NCI-H460 (cell line): ENCODE measurements around the gene DNAJC5. TPM values are rescaled to one million over a fixed set of nuclear protein-coding genes. Genes with fewer than 3 reads are reported as not detected.
"Not testable (repeated sequence)": the region's sequence is repeated elsewhere in the genome, so short reads cannot be mapped to it uniquely, and the experiment has no call there.

ENCODE experiments used
- DNase-seq: peaks from one replicate; pipeline ENCODE4 v3.0.0-alpha.2; 2016; ENCODE audit warnings: low read depth; ENCODE audit errors: extremely low read depth
- total RNA-seq: library from RNA; depleted of rRNA; stranded (reverse); fragments of >200 nt; shearing (Covaris generic); gene quantifications from 2 replicates; pipeline ENCODE4 v1.2.3, GENCODE V29; 2014

DNAJC5 gene
- total RNA-seq, 1 experiment from 2014 or later: 30.7 TPM

DNA sequence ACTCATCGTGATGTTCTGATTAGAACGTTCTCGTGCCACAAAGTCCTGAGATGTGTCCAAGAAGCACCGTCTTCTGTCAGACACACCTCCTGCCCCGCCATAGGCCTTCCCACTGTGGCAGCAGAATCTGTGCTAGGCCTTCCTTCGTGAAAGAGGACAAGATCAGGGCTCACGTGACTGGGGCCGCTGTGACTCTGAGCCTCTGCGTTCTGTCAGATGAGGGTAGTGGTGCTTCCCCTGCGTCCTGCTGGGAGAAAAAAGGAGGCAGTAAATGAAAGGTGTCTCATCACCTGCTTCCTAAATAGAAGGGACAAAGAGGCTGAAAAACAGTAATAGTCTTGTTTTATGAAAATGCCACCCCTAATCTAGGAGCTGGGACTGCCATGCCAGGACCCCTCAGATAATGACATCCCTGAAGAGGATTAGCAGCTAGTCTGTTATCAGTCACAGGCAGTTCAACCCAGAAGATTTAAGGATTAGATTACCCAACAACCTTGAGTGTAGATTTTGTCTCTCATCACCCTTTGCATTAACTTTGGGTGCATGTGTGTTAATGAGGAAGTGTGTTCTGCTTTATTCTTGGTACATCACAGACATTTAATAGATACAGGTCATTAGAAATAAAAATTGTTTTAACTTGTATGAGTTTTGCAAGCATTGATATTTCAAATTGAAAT lies 4.1 kb downstream of the DNAJC5 start:
- DNase-seq: no peak

DNA sequence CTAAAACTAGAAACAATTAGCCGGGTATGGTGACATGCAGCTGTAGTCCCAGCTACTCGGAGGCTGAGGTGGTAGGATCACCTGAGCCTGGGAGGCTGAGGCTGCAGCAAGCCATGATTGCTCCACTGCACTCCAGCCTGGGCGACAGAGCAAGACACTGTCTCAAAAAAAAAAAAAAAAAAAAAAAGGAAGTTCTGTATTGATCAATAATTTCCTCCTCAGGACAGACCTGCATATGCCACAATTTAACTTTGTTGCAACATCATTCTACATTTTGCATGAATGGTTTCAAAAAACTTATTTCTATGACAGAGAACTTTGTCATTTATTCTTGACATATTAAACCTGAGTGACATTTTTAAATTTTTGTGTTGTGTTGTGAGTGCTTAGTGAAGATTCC lies 5.5 kb downstream of the DNAJC5 start:
- DNase-seq: no peak

DNA sequence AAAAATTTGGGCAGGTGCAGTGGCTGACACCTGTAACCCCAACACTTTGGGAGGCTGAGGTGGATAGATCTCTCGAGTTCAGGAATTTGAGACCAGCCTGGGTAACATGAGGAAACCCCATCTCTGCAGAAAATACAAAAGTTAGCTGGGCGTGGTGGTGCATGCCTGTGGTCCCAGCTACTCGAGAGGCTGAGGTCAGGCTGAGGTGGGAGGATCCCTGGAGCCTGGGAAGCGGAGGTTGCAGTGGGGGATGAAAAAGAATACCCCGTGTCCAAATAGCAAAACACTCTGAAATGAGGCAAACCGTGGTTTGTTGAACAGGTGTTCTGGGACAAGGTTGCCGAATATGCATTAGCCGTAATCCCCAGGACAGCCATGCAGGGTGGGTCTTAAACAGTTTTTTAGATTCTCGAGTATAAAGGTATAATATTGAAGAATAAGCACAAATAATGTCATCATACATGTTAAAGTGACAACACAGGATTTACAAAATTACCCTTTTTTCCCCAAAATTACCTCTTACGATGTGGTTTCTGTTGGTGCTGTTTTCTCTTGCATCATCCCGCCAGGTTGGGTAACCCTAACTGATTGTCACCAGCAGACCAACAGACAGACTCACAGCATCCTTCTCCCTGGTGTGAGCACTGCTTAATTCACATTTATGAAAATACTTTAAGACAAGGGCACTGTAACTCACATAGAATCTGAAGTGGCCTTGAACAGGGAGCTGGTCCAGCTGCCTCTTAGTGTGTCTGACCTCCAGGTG lies 9.1 kb downstream of the DNAJC5 start:
- DNase-seq: no peak

DNA sequence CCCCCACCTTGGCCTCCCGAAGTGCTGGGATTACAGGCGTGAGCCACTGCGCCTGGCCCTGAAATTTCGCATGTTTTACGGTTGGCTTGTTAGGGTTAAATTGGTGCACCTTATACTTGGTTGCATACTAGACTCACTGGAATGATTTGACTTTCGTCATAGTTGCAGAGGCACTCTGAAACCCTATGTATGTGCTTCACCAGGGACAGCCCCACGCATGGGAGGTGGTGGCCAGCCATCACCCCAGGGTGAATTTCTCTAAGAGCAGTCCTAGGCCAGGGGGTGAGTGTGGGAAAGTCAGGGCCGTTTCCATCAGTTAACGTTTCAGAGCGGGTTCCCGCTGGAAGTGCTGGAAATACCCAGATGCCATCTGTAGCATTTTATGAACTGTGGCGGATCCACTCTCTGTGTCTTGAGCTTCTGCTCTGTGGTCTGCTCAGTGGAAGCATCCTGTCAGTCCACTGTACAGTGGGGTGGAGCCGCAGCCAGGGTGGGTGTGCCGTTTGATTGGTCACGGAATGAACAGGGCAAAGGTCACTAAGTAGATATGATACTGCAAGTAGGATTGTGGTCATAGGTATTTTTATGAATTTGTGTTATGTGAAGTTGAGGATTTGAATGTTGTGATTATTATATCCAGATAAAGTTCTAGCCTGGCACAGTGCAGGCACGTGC lies 13.2 kb downstream of the DNAJC5 start:
- no peak for DNase-seq

DNA sequence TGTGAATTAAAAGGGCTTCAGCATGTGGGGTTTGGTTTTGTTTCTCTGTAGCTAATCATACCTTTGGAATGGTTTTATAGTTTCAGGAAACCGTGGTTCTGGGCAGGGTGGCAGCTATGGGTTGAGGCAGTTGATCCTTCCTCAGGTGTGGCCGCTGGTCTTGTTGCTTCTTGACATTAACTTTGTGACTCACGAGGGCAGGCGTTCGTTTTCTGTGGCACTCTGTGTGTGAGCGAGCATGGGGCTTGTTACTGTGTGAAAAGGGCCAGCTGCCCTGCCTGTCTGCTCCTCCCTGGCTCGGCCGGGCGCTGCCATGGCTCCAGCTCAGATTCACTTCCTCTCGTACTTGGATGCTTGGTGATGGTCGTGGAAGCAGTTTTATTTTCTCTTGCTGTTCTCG lies 16.2 kb downstream of the DNAJC5 start:
- DNase-seq: no peak

DNA sequence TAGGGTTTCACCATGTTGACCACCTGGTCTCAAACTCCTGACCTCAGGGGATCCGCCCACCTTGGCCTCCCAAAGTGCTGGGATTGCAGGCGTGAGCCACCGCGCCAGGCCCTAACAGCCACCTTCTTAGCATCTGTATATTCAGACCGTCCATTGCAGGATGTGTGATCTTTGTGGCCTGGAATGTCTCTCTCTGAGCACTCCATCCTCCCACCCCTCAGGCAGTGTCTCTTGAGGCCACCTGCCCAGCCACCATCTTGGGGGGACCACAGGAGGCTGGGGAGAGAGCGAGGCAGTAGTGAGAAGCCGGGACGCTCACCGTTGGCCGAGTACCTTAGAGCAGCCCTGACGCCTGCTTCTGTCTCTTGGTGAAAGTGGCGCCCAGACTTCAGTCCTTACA lies 18.8 kb downstream of the DNAJC5 start:
- DNase-seq: no peak

DNA sequence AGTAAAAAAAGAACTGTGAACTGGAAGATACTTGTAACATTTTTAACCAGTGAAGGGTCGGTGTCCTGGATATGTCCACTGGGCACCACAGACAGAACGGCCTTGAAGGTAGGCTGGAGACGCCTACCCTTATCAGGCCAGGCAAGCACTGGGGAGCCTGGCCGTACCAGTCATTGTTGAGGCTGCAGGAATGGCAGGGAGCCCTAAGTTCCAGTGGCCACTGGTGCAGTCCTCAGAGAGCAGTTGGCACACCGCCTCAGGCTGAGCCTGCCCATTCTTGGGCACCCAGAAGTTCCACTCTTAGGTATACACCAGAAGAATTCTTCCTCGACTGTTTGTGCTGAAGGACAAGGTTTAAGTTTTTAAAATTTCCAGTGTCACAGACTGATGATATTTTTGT lies 20.5 kb downstream of the DNAJC5 start:
- DNase-seq: no peak

DNA sequence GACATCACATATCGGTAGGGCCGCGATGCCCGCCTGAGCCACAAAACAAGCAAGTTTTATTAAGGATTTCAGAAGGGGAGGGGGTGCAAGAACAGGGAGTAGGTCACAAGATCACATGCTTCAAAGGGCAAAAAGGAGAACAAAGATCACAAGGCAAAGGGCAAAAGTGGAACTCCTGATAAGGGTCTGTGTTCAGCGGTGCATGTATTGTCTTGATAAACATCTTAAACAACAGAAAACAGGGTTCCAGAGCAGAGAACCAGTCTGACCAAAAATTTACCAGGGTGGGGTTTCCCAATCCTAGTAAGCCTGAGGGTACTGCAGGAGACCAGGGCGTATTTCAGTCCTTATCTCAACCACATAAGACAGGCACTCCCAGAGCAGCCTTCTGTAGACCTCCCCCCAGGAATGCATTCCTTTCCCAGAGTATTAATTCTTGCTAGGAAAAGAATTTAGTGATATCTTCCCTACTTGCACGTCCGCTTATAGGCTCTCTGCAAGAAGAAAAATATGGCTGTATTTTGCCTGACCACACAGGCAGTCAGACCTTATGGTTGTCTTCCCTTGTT lies 21.5 kb downstream of the DNAJC5 start:
- not testable (repeated sequence) for DNase-seq

DNA sequence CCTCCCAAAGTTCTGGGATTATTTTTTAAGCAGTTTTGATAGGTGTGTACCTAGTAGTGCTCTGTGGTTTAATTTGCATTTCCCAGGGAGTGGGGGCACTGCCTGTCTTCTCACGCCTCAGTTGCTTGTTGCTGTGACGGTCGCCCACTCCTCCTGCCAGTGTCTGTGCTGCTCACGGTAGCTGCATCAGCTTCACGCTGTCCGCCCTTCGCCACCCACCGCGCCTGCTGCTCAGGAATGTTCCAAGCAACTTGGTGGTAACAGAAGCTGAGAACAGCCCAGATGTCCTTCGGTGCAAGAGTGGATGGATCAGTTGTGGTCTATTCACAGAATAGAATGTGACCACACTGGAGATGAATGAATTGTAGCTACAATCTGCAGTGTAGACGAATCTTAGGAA lies 22.9 kb downstream of the DNAJC5 start:
- no peak for DNase-seq

DNA sequence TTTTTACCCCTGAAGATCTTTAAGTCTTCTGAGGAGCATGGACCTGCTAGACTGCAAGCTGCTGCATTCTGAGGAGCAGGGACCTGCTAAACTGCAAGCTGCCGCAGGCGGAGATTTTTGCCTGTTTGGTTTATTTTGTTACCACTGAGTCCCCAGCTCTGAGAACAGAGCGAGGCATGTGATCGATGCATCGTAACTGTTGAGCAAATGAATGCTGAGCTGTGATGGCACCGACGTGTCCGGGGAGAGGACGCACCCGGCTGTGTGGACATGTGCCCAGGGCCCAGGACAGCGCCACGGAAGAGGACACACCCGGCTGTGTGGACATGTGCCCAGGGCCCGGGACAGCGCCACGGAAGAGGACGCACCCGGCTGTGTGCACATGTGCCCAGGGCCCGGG lies 24.2 kb downstream of the DNAJC5 start:
- no peak for DNase-seq

DNA sequence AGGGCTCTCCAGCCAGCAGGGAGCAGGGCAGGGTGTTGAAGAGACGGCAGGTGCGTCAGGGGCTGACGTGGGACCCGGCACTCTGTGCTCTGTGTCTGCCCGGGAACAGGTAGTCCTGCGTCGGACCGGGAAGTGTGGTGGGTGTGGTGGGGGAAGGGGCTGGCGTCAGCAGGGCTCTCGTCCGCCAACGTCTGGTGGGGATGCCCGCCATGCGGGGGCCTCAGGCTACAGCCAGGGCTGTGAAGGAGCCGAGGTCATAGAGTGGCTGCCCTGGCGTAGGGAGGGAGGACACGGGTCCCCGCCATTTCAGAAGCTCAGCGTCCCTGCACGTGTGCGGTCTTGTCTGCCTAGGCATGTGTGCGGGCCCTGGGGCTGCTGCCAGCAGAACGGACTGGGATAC lies 25.3 kb downstream of the DNAJC5 start:
- DNase-seq: no peak

DNA sequence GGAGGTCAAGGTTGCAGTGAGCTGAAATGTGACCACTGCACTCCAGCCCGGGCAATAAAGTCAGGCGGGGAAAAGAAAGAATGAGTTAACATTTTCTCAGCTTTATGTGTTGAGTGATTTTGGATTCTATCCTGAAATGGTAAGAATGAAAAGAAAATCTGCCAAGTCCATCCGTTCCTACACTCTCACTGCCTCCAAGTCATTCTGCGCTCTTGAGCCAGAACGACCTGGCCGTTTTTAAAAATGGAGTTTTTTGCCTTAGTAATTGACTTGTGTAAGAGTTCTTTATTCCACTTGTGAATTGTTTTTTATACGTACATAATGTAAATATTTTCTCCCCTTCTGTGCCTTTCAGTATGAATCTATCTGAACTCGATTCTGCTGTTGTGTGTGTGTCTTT lies 28.7 kb downstream of the DNAJC5 start:
- no peak for DNase-seq

DNA sequence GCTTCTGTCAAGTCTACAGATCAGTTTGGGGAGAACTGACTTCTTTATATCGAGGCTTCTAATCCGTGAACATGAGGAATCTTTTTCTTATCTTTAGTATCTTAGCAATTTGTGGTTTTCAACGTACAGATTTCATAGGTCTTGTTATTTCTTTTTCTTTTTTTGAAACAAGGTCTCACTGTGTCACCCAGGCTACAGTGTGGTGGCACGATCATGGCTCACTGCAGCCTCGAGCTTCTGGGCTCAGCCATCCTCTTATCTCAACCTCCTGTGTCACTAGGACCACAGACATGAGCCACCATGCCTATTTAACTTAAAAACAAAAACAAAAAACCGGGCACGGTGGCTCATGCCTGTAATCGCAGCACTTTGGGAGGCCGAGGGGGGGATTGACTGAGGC lies 29.3 kb downstream of the DNAJC5 start:
- DNase-seq: no peak

DNA sequence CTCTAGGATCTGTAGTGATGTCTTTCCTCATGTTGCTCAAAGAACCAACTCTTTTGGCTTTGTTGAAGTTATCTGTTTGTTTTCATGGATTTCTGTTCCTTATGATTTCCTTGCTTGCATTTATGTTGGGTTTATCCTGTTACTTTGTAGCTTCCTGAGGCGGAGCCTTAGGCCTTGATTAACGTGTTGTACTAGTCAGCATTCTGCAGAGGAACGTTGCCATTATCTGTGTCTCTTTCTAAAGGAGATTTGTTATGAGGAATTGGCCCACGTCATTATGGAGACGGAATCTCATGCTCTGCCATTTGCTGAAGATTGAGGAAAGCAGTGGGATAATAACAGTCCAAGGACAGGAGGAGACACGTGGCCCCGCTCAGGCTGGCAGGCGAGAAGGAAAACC lies 31.4 kb downstream of the DNAJC5 start:
- no peak for DNase-seq

DNA sequence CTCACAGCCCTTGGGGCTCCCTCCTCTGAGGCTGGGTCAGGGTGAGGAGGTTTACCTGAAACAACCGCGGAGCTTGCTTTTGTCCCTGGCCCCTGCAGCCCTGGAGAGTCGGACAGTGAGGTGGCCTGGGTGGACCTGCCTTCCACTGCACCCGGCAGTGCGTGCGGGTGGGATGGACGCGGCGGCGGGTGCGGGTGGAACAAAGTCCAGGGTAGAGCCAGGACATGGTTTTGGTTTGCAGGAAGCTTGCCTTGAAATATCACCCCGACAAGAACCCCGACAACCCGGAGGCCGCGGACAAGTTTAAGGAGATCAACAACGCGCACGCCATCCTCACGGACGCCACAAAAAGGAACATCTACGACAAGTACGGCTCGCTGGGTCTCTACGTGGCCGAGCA lies 34.1 kb downstream of the DNAJC5 start:
- no peak for DNase-seq

DNA sequence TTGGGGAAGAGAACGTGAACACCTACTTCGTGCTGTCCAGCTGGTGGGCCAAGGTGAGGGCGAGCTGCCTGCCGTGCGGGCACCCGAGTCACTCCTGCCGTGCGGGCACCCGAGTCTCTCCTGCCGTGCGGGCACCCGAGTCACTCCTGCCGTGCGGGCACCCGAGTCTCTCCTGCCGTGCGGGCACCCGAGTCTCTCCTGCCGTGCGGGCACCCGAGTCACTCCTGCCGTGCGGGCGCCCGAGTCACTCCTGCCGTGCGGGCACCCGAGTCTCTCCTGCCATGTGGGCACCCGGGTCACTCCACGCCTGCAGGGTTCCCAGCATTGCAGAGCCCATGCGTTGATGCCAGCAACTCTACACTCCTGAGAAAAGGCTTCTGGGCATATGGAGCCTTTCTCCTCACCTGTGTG lies 34.6 kb downstream of the DNAJC5 start:
- not testable (repeated sequence) for DNase-seq

DNA sequence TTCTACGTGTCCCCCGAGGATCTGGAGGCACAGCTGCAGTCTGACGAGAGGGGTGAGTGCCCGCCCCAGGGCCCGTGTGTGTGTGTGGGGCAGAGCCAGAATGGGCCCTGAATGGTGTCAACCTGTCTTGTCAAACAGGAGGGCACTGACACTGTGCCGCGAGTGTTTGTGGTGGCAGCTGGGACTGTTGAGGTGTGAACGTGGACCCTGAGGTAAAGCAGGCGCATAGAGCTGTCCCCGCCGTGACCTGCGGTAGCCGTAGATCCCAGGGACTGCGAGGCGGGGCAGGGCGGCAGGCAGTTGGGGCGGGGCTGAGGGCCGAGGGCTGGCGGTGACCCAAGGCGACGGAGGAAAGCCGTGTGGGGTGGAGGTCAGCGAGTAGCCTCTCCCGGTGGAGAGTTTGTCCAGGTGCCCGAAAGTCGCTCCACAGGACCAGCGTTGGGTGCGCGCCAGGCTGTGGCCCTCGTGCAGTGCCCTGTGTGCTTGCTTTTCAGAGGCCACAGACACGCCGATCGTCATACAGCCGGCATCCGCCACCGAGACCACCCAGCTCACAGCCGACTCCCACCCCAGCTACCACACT lies 36.1 kb downstream of the DNAJC5 start:
- no peak for DNase-seq

DNA sequence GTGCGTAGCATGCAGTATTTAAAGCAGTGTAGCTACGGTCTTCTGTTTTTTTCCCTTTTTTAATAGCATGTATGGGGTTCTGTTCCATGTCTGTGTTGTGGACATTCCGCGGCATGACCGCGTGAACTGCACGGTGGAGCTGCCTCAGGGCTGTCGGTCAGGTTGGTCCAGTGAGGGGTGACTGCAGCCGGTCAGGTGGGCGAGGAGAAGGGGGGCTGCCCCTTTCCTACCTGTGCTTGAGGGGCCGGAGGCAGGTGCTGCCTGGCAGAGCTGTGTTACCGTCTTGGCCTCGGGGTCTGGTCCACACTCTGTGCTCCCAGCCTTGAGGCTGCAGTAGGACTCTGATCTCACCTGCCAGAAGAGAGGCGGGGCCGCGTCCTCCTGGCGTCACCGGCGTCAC lies 36.8 kb downstream of the DNAJC5 start:
- DNase-seq: no peak

DNA sequence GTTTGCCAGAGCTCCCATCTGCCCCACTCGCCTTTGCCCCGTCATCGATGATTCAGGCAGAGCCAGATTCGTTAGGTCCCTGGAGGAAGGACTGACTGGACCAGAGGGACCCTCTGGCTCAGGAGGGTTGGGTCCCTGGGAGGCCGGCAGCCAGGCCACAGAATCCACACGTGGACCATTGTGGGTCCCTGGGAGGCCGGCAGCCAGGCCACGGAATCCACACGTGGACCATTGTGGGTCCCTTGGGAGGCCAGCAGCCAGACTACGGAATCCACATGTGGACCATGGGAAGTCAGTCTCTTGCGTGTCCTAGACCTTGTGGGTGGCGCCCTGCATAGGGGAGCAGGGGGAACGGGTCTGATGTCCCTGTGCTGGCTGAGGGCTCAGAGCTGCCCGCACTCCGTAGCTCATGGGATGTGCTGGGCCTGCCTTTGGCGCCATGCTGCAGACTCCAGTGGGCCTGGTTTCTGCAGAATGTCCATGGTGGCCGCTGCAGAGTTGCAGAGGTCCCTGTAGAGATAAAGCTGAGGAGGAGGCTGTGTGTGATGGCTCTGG lies 37.8 kb downstream of the DNAJC5 start:
- no peak for DNase-seq

DNA sequence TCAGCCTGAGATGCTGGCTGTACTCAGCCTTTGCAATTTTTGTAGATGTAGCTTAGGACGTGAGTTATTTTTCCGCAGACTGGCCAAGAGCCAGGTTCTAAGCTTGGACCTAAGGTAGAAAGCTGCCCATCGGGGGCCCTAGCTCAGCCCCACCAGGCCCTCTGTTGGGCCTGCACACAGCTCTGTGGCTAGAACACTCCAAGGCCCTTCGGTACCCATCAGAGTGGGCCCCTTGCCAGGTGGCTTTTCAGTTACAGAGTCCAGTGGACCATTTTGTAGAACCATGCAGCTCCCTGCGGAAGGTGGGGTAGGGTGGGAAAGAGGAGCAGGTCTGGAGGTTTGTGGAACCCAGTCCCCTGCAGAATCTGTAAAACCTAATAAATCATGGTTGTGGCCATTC lies 38.7 kb downstream of the DNAJC5 start:
- DNase-seq: no peak
